GM12892 (cell line): Measurements from ENCODE around the gene ITGAE.

Experiments used
- DNase-seq: peaks from one replicate; pipeline ENCODE4 v3.0.0; 2011; ENCODE audit not compliant: insufficient read length
- FAIRE-seq: peaks from 2 replicates; lab custom pipeline; 2011; peaks lifted over from hg19 to GRCh38; lab: Jason Lieb, UNC
- POLR2A ChIP-seq: IDR thresholded peaks from 2 replicates; pipeline ENCODE4 v1.6.1; 2011; ENCODE audit warnings: low read depth, low read length, control low read depth
- POLR2AphosphoS5 ChIP-seq: IDR thresholded peaks from 2 replicates; pipeline ENCODE4 v1.6.1; 2011; ENCODE audit warnings: low read depth, low read length, control low read depth
- TAF1 ChIP-seq: IDR thresholded peaks from 2 replicates; pipeline ENCODE4 v1.6.1; 2011; ENCODE audit warnings: low read depth, mild to moderate bottlenecking, control low read depth, low read length, borderline replicate concordance

ITGAE gene

DNA sequence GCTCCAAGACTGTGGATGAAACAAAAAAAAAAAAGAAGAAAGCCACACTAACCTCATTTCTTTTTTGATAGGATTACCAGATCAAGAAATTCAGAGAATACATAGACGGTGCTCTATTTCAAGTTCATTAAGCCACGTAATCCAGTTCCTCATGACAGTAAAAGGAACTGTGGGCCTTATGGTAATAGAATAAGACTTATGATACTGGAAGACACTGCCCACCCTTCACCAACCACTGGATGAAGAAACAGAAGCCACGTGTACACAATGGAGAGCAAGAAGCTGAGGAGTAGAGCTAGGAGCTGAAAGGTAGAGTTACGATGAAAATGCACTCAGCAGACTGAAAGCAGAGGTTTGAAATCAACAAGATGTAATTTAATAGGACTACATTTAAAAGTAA is 33.8 kb upstream of the ITGAE start:
- FAIRE-seq: no peak

DNA sequence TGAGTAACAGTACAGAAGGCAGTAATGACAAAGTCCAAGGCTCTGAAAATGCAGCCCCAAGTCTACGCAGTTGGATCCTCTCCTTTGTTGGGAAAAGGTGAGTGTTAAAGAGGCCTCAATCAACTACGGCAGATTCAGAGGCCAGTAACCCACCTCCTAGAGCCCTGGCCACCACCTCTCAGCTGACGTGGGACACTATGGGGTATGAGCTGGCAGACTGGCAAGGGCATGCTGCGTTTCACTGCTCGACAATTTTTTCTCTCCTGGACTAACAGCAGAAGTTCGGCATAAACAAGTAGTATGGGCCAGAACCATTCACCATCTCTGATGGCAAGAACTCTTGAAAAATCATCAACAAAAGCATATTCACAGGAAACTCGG is 27.9 kb upstream of the ITGAE start:
- no peak for DNase-seq
- TF ChIP-seq POLR2A: no peak
- FAIRE-seq: no peak

More for the DNA sequence above, 33.8 kb upstream of the ITGAE start:
- DNase-seq: no peak
- TF ChIP-seq POLR2AphosphoS5 (no peak), POLR2A (no peak), TAF1 (no peak)

DNA sequence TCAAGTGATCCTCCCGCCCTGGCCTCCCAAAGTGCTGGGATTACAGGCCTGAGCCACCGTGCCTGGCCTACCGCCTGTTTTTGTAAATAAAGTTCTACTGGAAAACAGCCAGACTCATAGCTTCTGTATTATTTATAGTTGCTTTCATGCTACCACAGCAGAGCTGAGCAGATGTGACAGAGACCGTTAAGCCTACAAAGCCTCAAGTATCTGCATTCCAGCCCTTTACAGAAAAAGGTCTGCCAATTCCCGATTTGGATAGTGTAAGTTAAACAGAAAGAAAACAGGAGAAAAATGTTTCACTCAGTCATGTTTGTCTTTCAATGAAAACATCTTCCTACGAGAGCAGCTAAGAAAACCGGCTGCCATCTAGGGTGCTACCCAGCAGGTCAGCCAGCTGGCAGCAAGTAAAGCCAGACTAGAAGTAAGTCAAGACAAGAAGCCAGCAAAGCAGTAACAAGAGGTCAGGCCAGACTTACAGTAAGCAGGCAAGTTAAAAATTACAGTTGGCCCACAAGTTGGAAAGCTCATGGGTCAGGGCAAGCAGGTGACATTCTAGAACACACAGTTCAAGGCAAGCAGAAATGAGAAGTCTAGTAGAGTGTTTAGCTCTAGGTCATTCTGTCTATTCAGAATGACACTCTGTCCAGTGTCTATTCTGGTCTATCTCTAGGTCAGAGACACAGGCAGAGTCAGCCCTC is 27.3 kb upstream of the ITGAE start:
- DNase-seq: no peak

DNA sequence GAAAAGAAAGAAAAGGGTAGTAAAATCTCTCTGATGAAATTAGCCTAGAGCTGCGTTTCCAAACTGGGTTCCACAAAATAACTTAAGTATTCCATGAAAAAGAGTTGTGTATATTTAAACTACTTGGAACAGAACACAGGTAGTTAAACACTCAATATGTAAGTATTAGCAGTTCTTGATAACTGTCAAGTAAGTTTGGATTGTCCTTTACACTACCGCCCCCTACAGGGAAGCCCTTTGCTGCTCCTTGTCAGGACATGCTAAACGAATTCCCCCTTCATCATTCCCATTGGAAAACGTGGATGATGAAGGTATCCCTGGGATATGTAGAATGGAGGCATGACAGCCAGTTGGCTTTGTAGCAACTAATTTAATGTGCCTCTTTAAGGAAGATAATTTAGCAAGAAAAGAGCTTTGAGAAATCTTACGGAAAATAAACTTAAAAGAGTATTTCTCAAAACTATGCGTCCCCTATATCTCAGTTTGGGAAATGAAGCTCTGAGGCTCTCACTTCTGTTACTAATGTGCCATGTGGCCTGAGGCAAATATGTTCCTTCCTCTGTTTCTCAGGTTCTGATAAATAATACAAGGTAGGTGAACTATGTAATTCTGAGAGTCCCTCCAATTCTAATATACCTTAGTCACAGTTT is 26.3 kb upstream of the ITGAE start:
- FAIRE-seq: peak; percentile 72
- no peak for TF ChIP-seq POLR2AphosphoS5
- no peak for TF ChIP-seq TAF1
- TF ChIP-seq POLR2A: no peak
- no peak for DNase-seq

More for the DNA sequence above, 27.3 kb upstream of the ITGAE start:
- TF ChIP-seq POLR2AphosphoS5 (no peak), TAF1 (no peak), POLR2A (no peak)
- FAIRE-seq: no peak

DNA sequence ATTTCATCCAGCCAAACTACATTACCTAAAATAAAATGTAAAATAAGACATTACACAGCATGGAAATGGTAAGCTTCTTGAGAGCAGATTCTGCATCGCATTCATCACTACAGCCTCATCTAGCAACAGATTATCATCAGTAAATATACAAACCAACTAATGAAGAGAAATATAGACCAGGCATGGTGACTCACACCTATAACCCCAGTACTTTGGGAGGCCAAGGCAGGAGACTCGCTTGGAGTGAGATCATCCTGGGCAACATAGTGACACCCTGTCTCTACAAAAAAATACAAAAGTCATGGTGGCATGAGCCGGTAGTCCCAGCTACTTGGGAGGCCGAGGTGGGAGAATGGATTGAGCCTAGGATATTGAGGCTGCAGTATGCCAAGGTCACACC is 25.2 kb upstream of the ITGAE start:
- DNase-seq (no peak), FAIRE-seq (no peak)
- TF ChIP-seq POLR2A (no peak), POLR2AphosphoS5 (no peak)

DNA sequence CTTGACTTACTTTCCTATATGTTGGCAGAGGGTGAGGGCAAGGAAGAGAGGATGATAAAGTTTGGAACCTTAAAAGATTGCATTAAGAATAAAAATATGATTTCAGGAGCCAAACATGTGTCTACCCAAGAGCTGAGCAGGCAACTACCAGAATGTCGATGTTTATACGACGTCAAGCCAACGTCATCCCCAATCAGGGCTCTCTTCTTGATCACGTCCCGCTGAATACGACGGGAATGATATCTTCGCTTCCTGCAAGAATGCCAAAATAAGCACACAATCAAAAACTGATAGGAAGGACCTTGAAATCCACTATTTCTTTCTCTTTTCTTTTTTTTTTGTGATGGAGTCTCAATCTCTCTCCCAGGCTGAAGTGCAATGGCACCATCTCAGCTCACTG is 20.1 kb upstream of the ITGAE start:
- DNase-seq (no peak), FAIRE-seq (no peak)
- TF ChIP-seq POLR2A (no peak), POLR2AphosphoS5 (no peak), TAF1 (no peak)

DNA sequence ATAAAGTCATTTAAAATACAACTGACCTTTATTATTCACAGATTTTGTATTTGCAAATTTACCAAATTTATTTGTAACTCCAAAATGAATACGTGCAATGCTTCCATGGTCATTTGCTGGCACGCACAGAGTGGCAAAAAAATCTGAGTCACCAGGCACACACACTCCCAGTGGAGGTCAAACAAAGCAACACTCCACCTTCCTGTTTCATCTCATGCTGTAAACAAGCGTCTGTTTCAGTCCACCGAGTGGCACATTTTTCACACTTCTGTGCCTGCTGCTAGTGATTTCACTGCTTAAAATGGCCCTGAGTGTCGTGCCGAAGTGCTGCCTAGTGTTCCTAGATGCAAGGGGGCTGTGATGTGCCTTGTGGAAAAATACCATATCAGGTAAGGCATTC is 17.8 kb upstream of the ITGAE start:
- DNase-seq (no peak), FAIRE-seq (no peak)
- TF ChIP-seq POLR2AphosphoS5 (no peak), POLR2A (no peak), TAF1 (no peak)

DNA sequence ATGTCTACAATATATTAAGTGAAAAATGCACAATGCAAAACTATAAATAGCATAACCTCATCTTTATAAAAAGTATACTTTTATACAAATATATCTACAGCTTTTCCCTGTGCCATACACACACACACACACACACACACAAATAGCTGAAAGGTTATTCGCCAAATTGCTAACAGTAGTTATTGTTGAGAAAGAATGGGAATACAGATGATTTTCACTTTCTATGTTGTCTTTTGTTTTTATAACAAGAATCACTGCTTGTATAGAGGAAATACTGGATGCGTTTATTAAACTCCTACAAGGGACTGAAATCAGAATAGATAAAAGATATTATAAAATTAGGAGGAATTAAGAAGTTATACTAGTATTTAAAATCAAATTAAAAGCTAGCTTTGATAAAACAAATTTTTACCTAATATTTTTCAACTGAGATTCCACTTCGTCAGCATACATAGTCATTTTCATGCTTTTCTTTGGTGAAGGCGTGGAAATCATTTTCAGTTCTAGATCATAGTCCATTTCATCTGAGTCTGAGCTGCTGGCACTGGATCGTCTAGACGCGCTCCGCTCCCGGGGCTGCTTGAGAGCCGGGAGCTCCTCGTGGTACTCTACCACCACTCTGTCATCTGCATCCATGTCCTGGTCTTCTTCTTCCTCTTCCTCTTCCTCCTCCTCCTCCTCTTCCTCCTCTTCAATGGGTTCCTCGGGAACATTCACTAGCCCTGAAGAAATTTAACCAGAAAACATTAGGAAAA is 17.0 kb upstream of the ITGAE start:
- no peak for FAIRE-seq
- TF ChIP-seq POLR2A (no peak), TAF1 (no peak), POLR2AphosphoS5 (no peak)
- DNase-seq: no peak

DNA sequence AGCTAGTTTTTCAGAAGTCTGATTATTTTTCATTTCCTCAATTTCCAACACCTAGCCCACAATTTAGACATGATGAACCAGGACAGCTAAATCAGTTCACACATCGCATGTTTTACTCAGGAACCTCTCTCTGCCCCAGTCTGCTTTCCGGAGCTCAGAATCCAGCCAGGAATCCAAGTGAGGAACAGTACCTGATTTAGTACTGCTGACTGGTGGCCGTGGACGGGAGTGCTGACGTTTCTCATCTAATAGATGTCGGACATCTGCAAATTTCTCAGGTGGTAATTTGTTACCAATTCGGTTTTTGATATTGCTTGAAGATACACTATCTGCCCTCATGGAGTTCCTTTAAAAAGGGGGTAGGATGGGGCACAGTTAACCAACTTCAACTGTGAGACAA is 14.9 kb upstream of the ITGAE start:
- FAIRE-seq: no peak
- TF ChIP-seq TAF1 (no peak), POLR2A (no peak), POLR2AphosphoS5 (no peak)
- no peak for DNase-seq

DNA sequence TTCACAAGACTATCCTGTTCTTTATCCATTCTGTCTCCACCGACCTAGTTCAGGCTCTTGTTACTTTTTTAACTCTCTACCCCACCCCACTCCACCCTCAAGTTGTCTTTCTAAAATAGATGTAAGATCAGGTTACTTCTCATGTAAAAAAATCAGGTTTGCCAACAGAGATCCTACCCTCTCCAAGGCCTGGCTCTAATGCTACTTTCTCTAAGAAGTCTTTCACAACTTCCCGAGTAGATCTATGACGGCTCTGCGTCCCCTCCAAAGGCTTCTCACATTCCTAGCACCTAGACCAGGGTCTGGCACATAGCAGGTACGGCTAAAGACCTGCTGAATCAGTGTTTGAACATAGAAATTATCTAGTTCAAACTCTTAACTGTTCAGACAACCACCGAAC is 14.1 kb upstream of the ITGAE start:
- DNase-seq (no peak), FAIRE-seq (no peak)
- TF ChIP-seq TAF1 (no peak), POLR2A (no peak), POLR2AphosphoS5 (no peak)

DNA sequence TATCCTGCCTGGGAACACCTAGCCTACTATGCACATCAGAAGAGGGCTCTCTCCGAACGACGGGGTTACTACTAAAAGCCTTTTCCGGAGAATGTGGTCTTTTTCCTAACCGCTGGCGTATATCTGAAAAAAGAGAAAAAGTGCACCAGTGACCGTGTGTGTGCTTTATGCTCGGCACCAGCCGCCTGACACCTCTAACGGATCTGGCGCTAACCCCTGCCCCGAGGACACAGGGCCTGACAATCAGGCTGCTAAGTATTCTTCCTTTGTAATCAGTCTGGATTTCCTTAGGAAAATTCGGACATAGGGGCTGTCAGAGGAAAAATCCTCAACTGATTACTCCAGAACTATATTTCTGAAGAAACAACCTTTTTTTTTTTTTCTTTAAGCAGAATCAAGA is 13.4 kb upstream of the ITGAE start:
- TF ChIP-seq TAF1: no peak
- TF ChIP-seq POLR2AphosphoS5: no peak
- TF ChIP-seq POLR2A: no peak
- FAIRE-seq (no peak), DNase-seq (no peak)

DNA sequence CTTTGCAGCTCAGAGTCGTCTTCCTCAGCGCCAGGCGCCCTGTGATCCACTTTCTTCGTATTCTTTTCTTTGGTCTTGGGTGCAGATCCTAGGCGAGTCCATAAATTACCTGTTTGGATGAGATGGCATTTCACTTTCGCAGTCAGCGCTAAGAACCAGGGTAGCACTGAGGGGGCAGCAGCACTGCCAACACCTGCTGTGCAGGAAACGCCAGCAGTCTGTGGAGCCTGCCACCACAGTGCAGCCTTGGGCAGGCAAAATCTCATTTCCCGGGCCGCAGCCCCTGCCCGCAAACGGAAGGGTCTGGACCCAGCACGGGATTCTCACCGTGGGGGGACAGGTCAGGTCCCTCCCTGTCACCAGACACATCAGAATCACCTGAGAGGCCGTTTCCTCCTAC is 12.2 kb upstream of the ITGAE start:
- TF ChIP-seq POLR2AphosphoS5 (no peak), POLR2A (no peak), TAF1 (no peak)
- DNase-seq (no peak), FAIRE-seq (no peak)
